ENCODE data around the gene MLST8.

MLST8 gene

DNA sequence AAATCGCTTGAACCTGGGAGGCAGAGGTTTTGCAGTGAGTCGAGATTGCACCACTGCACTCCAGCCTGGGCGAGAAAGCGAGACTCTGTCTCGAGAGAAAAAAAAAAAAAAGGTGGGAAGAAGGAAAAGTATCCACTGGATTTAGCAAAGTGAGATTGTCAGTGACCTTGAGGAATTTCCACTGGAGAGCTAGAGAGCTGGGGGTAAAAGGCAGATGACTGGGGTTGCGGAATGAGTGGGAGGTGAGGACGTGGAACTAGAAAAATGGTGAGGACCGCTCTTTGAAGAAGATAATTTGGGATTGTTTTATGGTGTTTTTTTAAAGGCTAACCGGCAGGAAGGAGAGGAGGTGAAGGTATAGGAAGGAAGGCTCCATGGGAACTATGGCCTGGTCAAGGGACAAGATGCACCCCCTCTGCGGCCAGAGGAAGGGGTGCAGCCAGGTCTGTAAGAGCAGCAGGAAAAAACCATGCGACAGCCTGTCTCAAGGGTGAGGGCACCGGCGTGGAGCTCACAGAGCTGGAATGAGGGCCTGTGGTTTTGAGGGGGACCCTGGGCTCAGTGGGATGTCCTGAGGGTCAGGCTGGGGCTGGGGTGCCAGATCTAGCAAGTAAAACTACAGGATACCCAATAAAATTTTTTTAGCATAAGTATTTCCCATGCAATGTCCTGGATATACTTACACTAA, 694 bp upstream of the MLST8 start:
- no peaks in the 10 kb centered on the region for H3K9me3 ChIP-seq (ENCODE audit: insufficient read depth, low read depth, low read length)
- peaks cover 3% of the 10 kb centered on the region for H3K4me1 ChIP-seq (ENCODE audit: insufficient read depth, low read length)
- H3K27ac ChIP-seq (ENCODE audit: low read length), result peak overlapping the region; percentile 94
- H3K9ac ChIP-seq (ENCODE audit: low read depth, low read length), result peak overlapping the region; percentile 94; the same call in 1 of the 2 replicates
- peaks cover 22% of the 10 kb centered on the region for H3K36me3 ChIP-seq (ENCODE audit: insufficient read depth, low read depth, low read length)
- H3K27me3 ChIP-seq (ENCODE audit: insufficient read depth, low read length), result peaks cover 18% of the 10 kb centered on the region
- peak overlapping the region; percentile 88 for H3K4me3 ChIP-seq (ENCODE audit: low read length)

GRCh38 chr16:2205967-2206313, 686 bp downstream of the MLST8 start:
- Histone ChIP-seq H3K36me3 (ENCODE audit: insufficient read depth, low read depth, low read length) (peaks cover 22% of the 10 kb centered on the region), H3K9ac (ENCODE audit: low read depth, low read length) (peak overlapping the region; percentile 94), H3K9me3 (ENCODE audit: insufficient read depth, low read depth, low read length) (no peaks in the 10 kb centered on the region), H3K27me3 (ENCODE audit: insufficient read depth, low read length) (peaks cover 5% of the 10 kb centered on the region; the same call in 1 of the 2 replicates), H3K27ac (ENCODE audit: low read length) (peak overlapping the region; percentile 94), H3K4me1 (ENCODE audit: insufficient read depth, low read length) (peaks cover 4% of the 10 kb centered on the region), H3K4me3 (ENCODE audit: low read length) (peak overlapping the region; percentile 88)

- Histone ChIP-seq H3K4me1 (ENCODE audit: insufficient read depth, low read length) (peaks cover 6% of the 10 kb centered on the region), H3K9ac (ENCODE audit: low read depth, low read length) (peak overlapping the region; percentile 94; the same call in 1 of the 2 replicates), H3K27me3 (ENCODE audit: insufficient read depth, low read length) (peaks cover 4% of the 10 kb centered on the region; the same call in 1 of the 2 replicates), H3K27ac (ENCODE audit: low read length) (peak overlapping the region; percentile 94), H3K36me3 (ENCODE audit: insufficient read depth, low read depth, low read length) (peaks cover 22% of the 10 kb centered on the region), H3K9me3 (ENCODE audit: insufficient read depth, low read depth, low read length) (no peaks in the 10 kb centered on the region), H3K4me3 (ENCODE audit: low read length) (peak overlapping the region; percentile 88)
Measured at GRCh38 chr16:2206420-2206779, 1.1 kb downstream of the MLST8 start.

DNA sequence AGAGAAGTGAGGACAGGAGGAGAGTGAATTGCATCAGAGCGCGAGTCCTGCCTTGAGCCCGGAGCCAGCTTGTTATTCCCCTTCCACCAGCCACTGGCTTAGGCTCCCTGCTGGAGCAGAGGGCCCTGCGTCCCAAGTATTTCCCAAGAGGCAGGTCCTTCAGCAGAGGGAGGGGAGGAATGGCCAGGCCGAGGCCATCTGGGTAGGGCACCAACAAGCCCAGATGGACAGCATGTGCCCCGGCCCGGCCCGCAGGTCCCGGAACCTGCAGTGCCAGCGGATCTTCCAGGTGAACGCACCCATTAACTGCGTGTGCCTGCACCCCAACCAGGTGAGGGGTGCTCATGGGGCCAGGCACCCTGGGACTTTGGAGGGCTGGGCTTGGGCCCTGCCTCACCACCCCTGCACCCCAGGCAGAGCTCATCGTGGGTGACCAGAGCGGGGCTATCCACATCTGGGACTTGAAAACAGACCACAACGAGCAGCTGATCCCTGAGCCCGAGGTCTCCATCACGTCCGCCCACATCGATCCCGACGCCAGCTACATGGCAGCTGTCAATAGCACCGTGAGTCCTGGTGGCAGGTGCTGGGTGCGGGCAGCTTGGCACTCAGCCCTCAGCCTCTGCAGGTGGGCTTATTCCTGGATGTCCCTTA, 1.7 kb downstream of the MLST8 start:
- Histone ChIP-seq H3K9me3 (ENCODE audit: insufficient read depth, low read depth, low read length) (no peaks in the 10 kb centered on the region), H3K27me3 (ENCODE audit: insufficient read depth, low read length) (no peaks in the 10 kb centered on the region), H3K36me3 (ENCODE audit: insufficient read depth, low read depth, low read length) (peaks cover 25% of the 10 kb centered on the region), H3K4me1 (ENCODE audit: insufficient read depth, low read length) (peaks cover 6% of the 10 kb centered on the region), H3K4me3 (ENCODE audit: low read length) (no peak overlapping the region), H3K9ac (ENCODE audit: low read depth, low read length) (no peak overlapping the region), H3K27ac (ENCODE audit: low read length) (no peak overlapping the region)

DNA sequence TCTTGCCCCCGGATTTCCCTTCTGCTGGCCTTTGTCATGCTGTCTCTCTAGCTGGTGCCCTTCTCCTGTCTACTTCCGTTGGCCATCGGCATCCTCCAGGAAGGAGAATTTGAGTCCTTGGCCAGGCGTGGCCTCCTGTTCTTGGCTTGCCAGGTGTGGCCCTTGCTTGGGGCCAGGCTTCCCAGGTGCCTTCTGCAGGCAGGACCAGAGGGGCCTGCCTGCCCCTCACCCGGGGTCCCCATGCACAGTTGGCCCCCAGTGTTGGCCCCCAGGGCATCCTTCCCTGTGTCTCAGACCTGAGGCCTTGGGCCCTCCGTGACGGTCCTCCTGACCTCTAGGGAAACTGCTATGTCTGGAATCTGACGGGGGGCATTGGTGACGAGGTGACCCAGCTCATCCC, 2.6 kb downstream of the MLST8 start:
- H3K9ac ChIP-seq (ENCODE audit: low read depth, low read length), result no peak overlapping the region
- no peak overlapping the region for H3K4me3 ChIP-seq (ENCODE audit: low read length)
- H3K36me3 ChIP-seq (ENCODE audit: insufficient read depth, low read depth, low read length), result peaks cover 35% of the 10 kb centered on the region
- peaks cover 6% of the 10 kb centered on the region for H3K4me1 ChIP-seq (ENCODE audit: insufficient read depth, low read length)
- no peaks in the 10 kb centered on the region for H3K9me3 ChIP-seq (ENCODE audit: insufficient read depth, low read depth, low read length)
- no peak overlapping the region for H3K27ac ChIP-seq (ENCODE audit: low read length)
- no peaks in the 10 kb centered on the region for H3K27me3 ChIP-seq (ENCODE audit: insufficient read depth, low read length)

- Histone ChIP-seq H3K9ac (ENCODE audit: low read depth, low read length) (no peak overlapping the region), H3K36me3 (ENCODE audit: insufficient read depth, low read depth, low read length) (peaks cover 37% of the 10 kb centered on the region), H3K4me1 (ENCODE audit: insufficient read depth, low read length) (peaks cover 9% of the 10 kb centered on the region), H3K4me3 (ENCODE audit: low read length) (no peak overlapping the region), H3K9me3 (ENCODE audit: insufficient read depth, low read depth, low read length) (no peaks in the 10 kb centered on the region), H3K27me3 (ENCODE audit: insufficient read depth, low read length) (no peaks in the 10 kb centered on the region), H3K27ac (ENCODE audit: low read length) (no peak overlapping the region)
Measured at GRCh38 chr16:2208308-2208707, 3.1 kb downstream of the MLST8 start.

DNA sequence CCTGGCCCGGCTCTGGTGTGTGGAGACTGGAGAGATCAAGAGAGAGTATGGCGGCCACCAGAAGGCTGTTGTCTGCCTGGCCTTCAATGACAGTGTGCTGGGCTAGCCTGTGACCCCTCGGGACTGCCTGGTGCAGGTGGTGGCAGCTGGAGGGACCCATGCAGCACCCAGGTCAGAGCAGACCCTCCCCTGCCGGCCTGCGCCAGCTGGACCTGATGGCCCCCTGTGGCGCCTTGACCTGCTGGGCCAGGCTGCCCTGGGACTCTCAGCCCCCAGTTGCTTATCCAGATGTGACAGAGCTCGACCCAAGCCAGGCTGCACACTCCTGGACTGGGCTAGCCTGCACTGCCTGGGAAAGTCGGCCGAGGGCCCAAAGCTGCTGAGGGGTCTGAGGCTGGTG, 3.5 kb downstream of the MLST8 start:
- H3K9me3 ChIP-seq (ENCODE audit: insufficient read depth, low read depth, low read length), result no peaks in the 10 kb centered on the region
- peaks cover 41% of the 10 kb centered on the region for H3K36me3 ChIP-seq (ENCODE audit: insufficient read depth, low read depth, low read length)
- no peaks in the 10 kb centered on the region for H3K27me3 ChIP-seq (ENCODE audit: insufficient read depth, low read length)
- H3K9ac ChIP-seq (ENCODE audit: low read depth, low read length), result no peak overlapping the region
- H3K4me1 ChIP-seq (ENCODE audit: insufficient read depth, low read length), result peaks cover 12% of the 10 kb centered on the region
- H3K27ac ChIP-seq (ENCODE audit: low read length), result no peak overlapping the region
- no peak overlapping the region for H3K4me3 ChIP-seq (ENCODE audit: low read length)

DNA sequence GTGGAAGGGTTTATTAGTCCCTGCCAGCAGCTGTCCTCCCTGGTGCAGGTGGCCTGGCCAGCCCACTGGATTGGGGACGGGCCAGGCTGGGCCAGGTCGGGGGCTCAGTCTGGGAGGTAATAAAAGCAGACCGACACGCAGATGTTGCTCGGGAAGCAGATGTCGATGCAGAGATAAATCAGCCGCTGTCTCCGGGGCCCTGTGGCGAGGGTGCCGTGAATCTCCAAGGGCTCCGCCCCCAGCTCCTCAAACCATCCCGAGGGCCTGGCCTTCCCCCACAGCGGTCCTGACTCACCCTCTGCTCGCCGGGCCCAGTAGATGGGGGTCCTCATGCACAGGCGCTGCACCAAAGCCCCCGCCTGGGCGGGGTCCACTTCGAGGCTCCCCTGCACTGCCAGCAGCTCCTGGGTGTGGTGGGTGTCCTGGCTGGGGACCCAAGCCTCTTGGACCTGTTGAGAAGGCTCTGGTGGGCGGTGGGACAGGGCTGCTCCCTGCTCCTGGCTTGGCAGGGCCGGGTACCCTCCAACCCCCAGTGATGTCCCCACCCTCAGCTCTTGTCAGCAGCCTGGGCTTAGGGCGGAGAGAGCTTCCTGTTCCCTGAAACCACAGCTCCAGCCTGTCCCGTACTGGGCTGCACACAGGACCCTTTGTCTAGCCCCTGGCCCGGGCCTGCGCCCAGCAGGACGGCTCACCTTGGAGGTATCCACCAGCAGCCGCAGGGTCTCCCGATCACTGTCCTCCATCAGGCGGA, 4.2 kb downstream of the MLST8 start:
- Histone ChIP-seq H3K9ac (ENCODE audit: low read depth, low read length) (no peak overlapping the region), H3K4me1 (ENCODE audit: insufficient read depth, low read length) (peaks cover 12% of the 10 kb centered on the region), H3K4me3 (ENCODE audit: low read length) (no peak overlapping the region), H3K27ac (ENCODE audit: low read length) (no peak overlapping the region), H3K36me3 (ENCODE audit: insufficient read depth, low read depth, low read length) (peaks cover 41% of the 10 kb centered on the region), H3K27me3 (ENCODE audit: insufficient read depth, low read length) (no peaks in the 10 kb centered on the region), H3K9me3 (ENCODE audit: insufficient read depth, low read depth, low read length) (no peaks in the 10 kb centered on the region)

DNA sequence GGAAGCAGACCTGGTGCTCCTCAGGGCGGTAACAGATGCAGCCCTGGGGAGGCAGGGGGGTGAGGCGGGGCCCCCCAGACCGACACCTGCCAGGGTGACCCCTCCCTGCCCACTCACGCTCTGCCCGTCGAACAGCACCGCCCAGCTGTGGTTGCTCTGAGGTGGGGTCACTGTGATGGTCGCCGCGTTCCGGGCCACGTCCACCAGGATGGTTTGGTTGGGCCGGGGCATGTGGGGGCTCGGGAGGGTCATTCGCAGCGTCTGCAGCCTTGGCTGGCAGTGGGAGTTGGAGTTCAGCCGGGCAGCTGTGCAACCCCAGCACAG, 4.7 kb downstream of the MLST8 start:
- H3K27me3 ChIP-seq (ENCODE audit: insufficient read depth, low read length), result no peaks in the 10 kb centered on the region
- no peak overlapping the region for H3K27ac ChIP-seq (ENCODE audit: low read length)
- no peak overlapping the region for H3K9ac ChIP-seq (ENCODE audit: low read depth, low read length)
- H3K36me3 ChIP-seq (ENCODE audit: insufficient read depth, low read depth, low read length), result peaks cover 41% of the 10 kb centered on the region
- H3K9me3 ChIP-seq (ENCODE audit: insufficient read depth, low read depth, low read length), result no peaks in the 10 kb centered on the region
- peaks cover 12% of the 10 kb centered on the region for H3K4me1 ChIP-seq (ENCODE audit: insufficient read depth, low read length)
- no peak overlapping the region for H3K4me3 ChIP-seq (ENCODE audit: low read length)

DNA sequence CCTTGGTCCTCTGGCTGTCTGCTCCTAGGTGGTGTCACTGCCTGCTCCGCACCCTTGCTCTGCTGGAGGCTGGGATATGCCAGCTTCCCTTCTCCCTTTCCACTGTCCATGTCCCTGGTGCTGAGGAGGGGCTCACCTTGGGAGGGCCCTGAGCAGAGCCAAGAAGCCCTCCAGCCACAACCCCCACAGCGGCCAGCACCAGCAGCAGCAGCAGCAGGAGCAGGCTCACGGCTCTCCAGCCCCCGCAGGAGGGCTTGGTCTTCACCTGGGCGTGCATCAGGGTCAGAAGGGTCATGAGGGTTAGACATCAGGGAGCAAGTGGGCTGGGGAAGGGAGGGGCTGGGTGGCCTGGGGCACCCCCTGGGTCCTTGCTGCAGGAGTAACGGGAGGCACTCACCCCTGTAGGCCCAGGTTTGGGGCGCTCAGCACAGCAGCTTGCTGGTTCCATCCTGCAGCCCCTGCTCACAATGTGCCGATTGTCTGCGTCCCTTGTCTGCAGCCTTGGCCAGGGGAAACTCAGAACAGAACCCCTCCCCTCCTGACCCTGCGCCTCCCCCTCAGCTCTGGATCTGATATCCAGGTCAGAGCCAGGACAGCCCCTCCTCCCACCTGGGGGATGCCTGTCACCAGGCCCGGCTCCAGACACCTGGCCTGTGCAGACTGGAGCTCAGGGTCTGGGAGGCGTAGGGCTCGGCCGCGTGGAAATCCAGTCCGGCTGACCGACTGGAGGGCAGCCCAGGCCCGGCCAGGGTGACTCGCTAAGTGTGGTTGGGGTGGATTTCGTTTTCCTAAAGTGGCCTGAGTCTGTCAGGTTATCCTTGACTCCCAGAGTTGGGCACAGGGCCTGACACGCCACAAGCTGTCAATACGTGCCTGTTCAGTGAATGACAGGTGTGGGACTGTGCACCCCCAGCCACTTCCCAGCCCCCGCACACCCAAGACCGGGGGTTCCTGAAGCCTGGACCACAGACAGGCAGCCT, 5.4 kb downstream of the MLST8 start, which contains the start of gene BRICD5:
TSS of gene BRICD5 (minus strand) at position 478 of the 980 bp plus-strand sequence. CDS start at position 448, 30 bp downstream.
- H3K27me3 ChIP-seq (ENCODE audit: insufficient read depth, low read length), result no peaks in the 10 kb centered on the region
- H3K36me3 ChIP-seq (ENCODE audit: insufficient read depth, low read depth, low read length), result peaks cover 41% of the 10 kb centered on the region
- H3K27ac ChIP-seq (ENCODE audit: low read length), result no peak within 1 kb of the TSS
- H3K9me3 ChIP-seq (ENCODE audit: insufficient read depth, low read depth, low read length), result no peaks in the 10 kb centered on the region
- H3K4me1 ChIP-seq (ENCODE audit: insufficient read depth, low read length), result peaks cover 12% of the 10 kb centered on the region
- no peak within 1 kb of the TSS for H3K4me3 ChIP-seq (ENCODE audit: low read length)
- no peak within 1 kb of the TSS for H3K9ac ChIP-seq (ENCODE audit: low read depth, low read length)

DNA sequence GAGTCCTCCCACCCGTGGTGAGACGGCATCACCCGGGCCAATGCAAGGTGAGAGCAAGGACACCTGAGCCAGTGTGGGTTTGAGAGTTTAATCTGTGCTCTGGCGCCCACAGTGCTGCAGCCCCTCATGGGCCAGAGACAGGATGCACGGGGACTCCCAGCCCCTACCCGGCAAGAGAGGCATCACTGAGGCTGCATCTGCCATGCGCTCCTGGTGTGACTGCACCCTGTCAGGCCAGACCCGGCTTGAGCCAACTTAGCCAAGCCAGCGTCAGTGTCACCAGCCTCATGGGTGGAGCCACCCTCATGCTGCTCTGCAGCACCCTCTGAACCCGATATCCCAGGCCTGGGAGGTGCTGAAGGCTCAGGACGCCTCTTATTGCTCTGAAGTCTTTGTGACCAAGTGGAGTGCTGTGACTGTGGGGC, 6.7 kb downstream of the MLST8 start:
- peaks cover 37% of the 10 kb centered on the region for H3K36me3 ChIP-seq (ENCODE audit: insufficient read depth, low read depth, low read length)
- no peak overlapping the region for H3K9ac ChIP-seq (ENCODE audit: low read depth, low read length)

More for the DNA sequence above, 6.7 kb downstream of the MLST8 start:
- no peak overlapping the region for H3K4me3 ChIP-seq (ENCODE audit: low read length)
- no peaks in the 10 kb centered on the region for H3K27me3 ChIP-seq (ENCODE audit: insufficient read depth, low read length)
- no peaks in the 10 kb centered on the region for H3K9me3 ChIP-seq (ENCODE audit: insufficient read depth, low read depth, low read length)
- no peak overlapping the region for H3K27ac ChIP-seq (ENCODE audit: low read length)
- peaks cover 9% of the 10 kb centered on the region for H3K4me1 ChIP-seq (ENCODE audit: insufficient read depth, low read length)
